MM.1S (cell line): ENCODE data around the gene PIEZO1.

Source experiments
- EZH2 ChIP-seq: fragments of 300-600 bp; sonication (generic); optimal IDR thresholded peaks from 2 replicates; pipeline ENCODE3; 2017; ENCODE audit warnings: low read depth, mild to moderate bottlenecking, antibody characterized with exemption, low read length, mixed read lengths
- TF ChIP-seq, protein P1 (sequence below): fragments of 300-600 bp; sonication (generic); IDR thresholded peaks from 2 replicates; pipeline ENCODE4 v1.5.1; 2016; ENCODE audit warnings: antibody characterized with exemption, low read length, mixed read lengths

DNA sequence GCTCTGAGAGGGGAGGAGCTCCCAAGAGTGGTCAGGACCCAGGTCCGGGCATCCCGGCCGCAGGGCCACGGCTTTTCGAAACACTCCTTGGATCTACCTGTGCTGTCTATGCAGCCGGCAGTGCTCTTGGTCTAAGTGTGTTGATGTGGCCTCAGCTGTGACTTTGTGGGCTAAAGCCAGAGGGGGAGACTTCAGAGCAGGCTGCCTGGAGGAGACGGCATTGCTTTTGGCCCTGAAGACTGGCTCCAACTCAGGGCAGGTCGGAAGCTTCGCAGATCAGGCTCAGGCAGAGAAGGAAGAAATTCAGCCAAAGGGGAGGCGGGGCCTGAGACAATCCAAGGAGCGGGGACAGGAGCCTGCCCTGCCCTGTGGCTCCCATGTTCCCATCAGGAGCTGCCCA lies 31.4 kb downstream of the PIEZO1 start:
- TF ChIP-seq, protein P1, sequence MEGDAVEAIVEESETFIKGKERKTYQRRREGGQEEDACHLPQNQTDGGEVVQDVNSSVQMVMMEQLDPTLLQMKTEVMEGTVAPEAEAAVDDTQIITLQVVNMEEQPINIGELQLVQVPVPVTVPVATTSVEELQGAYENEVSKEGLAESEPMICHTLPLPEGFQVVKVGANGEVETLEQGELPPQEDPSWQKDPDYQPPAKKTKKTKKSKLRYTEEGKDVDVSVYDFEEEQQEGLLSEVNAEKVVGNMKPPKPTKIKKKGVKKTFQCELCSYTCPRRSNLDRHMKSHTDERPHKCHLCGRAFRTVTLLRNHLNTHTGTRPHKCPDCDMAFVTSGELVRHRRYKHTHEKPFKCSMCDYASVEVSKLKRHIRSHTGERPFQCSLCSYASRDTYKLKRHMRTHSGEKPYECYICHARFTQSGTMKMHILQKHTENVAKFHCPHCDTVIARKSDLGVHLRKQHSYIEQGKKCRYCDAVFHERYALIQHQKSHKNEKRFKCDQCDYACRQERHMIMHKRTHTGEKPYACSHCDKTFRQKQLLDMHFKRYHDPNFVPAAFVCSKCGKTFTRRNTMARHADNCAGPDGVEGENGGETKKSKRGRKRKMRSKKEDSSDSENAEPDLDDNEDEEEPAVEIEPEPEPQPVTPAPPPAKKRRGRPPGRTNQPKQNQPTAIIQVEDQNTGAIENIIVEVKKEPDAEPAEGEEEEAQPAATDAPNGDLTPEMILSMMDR: no peak
- no peak for TF ChIP-seq EZH2
